NCI-H748 (cell line): ENCODE data around the gene PKD2.
A peak's percentile ranks its signal among the peaks of the same experiment; 100 is the strongest.
"Not testable (repeated sequence)": the region's sequence is repeated elsewhere in the genome, so short reads cannot be mapped to it uniquely, and the experiment has no call there.

ENCODE experiments used
- DNase-seq: peaks from one replicate; lab custom pipeline; 2025; ENCODE audit not compliant: unreplicated experiment; lab: John Stamatoyannopoulos, UW

Gene PKD2

DNA sequence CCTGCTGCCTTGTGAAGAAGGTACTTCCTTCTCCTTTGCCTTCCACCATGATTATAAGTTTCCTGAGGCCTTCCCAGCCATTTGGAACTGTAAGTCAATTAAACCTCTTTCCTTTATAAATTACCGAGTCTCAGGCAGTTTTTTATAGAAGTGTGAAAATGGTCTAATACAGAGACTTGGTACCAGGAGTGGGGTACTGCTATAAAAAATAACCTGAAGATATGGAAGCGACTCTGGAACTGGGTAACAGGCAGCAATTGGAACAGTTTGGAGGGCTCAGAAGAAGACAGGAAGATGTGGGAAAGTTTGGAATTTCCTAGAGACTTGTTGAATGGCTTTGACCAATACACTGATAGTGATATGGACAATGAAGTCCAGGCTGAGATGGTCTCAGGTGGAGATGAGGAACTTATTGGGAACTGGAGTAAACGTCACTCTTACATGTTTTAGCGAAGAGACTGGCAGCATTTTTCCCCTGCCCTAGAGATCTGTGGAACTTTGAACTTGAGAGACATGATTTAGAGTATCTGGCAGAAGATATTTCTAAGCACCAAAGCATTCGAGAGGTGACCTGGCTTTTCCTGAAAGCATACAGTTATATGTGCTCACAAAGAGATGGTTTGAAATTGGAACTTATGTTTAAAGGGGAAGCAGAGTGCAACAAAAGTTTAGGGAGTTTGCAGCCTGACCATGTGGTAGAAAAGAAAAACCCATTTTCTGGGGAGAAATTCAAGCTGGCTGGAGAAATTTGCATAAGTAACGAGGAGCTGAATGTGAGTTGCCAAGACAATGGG is 18.6 kb downstream of the PKD2 start:
- not testable (repeated sequence) for DNase-seq

GRCh38 chr4:88027611-88028608 is 20.5 kb downstream of the PKD2 start:
- DNase-seq: no peak

GRCh38 chr4:88028946-88029345 is 21.5 kb downstream of the PKD2 start:
- DNase-seq: no peak

DNA sequence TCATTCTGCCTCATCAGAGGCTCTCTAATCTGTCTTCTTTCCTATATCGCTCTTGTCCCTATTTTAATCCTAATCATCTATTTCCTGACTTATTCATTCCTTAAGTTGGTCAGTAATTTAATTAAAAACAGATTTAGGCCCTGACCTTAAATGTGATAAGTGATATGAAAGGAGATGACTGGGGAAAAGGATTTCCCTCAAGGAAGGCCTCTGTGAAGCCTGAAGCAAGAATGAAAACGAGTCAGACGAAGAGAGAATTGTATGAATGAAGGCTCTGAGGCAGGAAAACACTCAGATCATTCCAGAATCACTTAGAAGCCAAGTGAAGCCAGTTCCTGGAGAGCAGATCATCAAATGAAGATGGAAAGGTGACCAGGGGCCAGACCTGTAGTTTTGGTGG is 22.1 kb downstream of the PKD2 start:
- no peak for DNase-seq

GRCh38 chr4:88030565-88031310 is 23.3 kb downstream of the PKD2 start:
- DNase-seq: no peak

GRCh38 chr4:88033309-88033708 is 25.9 kb downstream of the PKD2 start:
- peak; percentile 37 for DNase-seq

GRCh38 chr4:88035292-88035691 is 27.9 kb downstream of the PKD2 start:
- no peak for DNase-seq

GRCh38 chr4:88037447-88037846 is 30.0 kb downstream of the PKD2 start:
- no peak for DNase-seq

DNA sequence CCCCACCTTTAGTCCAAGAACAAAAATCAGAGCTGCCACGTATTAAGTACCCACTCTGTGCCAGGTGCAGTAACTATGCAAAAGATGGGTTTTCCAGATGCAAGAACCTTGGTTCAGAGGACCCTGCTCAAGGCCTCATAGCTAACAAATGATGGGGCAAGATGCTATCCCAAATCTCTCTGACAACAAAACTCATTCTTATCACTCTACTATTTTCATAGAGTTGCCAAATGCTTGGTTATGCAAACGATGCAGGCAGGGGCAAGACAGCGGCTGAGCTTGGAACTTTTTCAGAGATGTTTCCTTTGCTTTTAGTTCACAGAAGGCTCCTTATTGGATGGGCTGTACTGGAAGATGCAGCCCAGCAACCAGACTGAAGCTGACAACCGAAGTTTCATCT is 30.5 kb downstream of the PKD2 start:
- no peak for DNase-seq

- DNase-seq: no peak
These were observed 33.3 kb downstream of the PKD2 start for GRCh38 chr4:88040707-88041106.

DNA sequence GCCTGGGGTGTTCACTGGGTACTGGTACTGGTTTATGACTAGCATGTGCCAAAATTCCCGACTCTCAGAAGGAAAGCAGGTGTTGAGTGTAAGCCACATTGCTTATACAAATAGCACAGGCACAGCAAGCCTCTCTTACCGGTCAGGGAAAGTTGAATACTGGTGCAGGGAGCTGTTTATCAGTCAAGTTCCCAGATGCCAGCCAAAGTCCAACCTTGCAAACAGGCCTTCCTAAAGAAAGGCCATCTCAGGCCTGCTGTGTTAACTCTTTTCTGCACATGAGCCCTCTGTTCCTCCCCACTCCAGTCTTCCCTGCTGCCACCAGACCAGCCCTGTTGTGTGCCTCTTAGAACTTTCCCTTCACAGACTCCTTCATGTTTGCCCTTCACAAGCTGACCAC is 34.2 kb downstream of the PKD2 start:
- no peak for DNase-seq

- DNase-seq: no peak
These were observed 35.6 kb downstream of the PKD2 start for GRCh38 chr4:88043001-88043400.

DNA sequence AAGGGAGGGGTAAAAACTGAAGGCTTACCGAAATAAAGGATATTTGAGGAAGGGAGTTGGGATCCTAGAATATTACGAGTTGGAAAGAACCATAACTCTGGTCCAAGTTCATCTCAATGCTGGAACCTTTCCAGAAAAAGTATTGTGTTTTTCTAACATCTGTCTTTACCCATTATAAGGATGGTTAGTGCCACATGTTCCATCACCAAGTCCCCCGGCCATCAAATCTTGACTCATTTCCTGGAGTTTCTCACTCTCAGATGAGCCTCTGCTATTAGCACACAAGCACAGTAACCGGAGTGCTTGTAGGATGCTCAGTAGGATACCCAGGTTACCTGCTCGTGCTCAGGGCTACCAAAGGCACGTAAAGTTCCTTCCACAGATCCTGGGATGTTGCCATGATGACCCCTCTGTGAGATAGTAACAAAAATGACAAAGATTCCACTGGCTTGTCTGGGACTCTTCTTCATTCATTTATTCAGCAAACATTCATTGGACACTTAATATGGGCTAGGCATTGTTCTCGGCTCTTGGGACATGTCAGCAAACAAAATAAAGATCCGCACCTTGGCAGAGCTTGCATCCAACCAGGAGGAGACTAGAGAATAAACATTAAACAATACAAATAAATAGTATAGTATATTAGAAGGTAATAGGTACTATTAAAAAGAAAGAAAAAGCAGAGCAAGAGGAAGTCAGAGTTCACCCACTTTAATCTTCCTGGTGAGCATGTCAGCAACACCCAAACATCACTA is 36.3 kb downstream of the PKD2 start:
- DNase-seq: no peak

- no peak for DNase-seq
These were observed 37.6 kb downstream of the PKD2 start for GRCh38 chr4:88045021-88045420.

DNA sequence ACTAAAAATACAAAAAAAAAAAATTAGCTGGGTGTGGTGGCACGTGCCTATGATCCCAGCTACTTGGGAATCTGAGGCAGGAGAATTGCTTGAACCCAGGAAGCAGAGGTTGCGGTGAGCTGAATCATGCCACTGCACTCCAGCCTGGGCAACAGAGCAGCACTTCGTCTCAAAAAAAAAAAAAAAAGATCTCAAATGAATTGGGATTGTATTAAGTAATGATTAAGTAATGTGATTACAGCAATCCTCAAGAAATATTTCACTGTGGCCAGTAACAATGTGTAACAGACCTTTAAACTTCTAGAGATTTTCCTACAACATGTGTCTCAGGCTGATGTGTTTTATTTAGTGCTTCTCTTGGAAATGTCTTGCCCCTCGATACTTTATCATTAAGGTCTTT is 46.8 kb downstream of the PKD2 start:
- no peak for DNase-seq

DNA sequence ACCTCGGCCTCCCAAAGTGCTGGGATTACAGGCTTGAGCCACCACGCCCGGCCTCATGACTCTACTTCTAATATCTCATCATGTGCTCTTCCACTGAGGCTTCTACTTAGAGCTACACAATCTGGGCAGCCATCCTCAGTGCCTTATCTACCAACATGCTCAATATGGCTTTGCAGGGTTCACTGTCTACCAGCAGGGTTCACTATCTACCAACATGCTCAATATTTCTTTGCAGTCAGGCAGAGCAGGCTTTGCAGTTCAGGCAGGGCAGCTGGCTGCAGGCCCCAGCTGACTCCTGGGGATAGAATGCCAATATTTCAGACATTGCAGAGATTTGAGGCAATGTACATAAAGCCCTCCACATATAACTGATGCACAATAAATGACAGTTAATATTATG is 47.5 kb downstream of the PKD2 start:
- DNase-seq: peak; percentile 22

GRCh38 chr4:88058295-88058694 is 50.9 kb downstream of the PKD2 start:
- DNase-seq: no peak

- no peak for DNase-seq
These were observed 52.3 kb downstream of the PKD2 start for GRCh38 chr4:88059766-88060165.

- no peak for DNase-seq
These were observed 53.0 kb downstream of the PKD2 start for GRCh38 chr4:88060431-88060830.

GRCh38 chr4:88062311-88062710 is 54.9 kb downstream of the PKD2 start:
- DNase-seq: no peak

- no peak for DNase-seq
These were observed 55.4 kb downstream of the PKD2 start for GRCh38 chr4:88062843-88063242.
